GM18873 (cell line): Measurements from ENCODE around the gene GRK5.
"Not testable (repeated sequence)": the region's sequence is repeated elsewhere in the genome, so short reads cannot be mapped to it uniquely, and the experiment has no call there.

Experiments
- ATAC-seq: cut with Tn5 transposase; IDR thresholded peaks from one replicate; pipeline ENCODE4 v1.9.1; 2021; ENCODE audit warnings: mild to moderate bottlenecking, moderate library complexity, moderate number of reproducible peaks; ENCODE audit not compliant: unreplicated experiment, low FRiP score

GRK5 gene

DNA sequence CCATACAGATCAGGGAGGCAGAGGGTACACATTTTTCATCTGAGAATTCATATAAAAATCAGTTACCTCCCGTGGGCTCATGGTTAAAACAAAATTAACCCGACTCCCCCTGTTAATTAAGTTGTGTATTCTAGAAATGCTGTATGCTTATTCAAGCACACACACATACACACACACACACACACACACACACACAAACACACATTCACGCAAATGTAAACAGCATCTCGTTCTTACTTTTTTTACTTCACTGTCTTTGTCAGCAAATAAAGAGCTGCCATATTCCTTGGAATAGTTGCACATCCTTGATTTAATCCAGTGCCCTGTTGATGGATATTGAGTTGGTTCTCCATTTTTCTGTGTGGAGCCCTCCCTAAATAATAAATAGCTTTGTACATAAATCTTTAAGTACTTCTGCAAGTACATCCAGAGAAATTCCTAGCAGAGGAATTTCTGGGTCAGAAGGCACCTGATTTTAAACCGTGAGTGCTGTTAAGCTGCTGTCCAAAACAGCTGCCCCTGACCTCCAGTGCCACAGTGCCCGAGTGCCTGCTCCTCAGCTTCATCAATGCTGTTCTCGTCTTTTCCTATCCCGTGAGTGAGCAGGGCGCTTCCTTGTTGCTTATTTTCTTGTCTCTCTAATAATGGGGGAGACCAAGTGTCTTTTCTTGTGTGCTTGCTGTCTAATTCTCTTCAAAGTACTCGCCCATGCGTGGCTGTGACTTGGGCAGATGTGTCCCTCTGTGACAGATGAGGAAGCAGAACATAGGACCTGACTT lies 217.9 kb downstream of the GRK5 start:
- ATAC-seq = no peak

DNA sequence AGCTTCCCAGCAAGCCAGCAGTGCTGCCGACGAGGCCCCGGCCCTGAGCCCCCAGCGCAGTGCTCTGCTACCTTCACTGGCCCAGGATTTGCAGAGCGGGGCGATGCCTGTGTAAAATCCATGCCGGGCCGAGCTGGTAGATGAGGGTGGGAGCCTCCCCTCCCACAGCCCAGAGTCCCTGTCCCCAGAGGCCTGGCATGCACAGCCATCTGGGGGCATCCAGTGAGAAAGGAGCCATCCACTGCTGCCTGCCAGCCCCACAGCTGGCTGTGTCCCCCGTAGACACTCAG lies 218.5 kb downstream of the GRK5 start:
- ATAC-seq = no peak

GRCh38 chr10:119426699-119427098 lies 219.3 kb downstream of the GRK5 start:
- ATAC-seq = no peak

- ATAC-seq = no peak
Measured at GRCh38 chr10:119427263-119427864, 220.0 kb downstream of the GRK5 start.

GRCh38 chr10:119428789-119429188 lies 221.4 kb downstream of the GRK5 start:
- ATAC-seq = no peak

- ATAC-seq = no peak
Measured at GRCh38 chr10:119429771-119430170, 222.4 kb downstream of the GRK5 start.

- ATAC-seq = no peak
Measured at GRCh38 chr10:119431034-119431772, 223.8 kb downstream of the GRK5 start.

- ATAC-seq = no peak
Measured at GRCh38 chr10:119431773-119432135, 224.4 kb downstream of the GRK5 start.

DNA sequence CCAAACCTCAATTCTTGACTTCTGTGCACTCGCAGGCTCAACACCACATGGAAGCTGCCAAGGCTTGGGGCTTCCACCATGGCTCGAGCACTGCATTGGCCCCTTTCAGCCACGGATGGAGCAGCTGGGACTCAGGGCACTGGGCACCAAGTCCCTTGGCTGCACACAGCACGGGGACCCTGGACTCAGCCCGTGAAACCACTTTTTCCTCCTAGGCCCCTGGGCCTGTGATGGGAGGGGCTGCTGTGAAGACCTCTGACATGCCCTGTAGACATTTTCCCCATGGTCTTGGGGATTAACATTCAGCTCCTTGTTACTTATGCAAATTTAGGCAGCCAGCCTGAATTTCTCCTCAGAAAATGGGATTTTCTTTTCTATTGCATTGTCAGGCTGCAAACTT lies 227.6 kb downstream of the GRK5 start:
- not testable (repeated sequence) for ATAC-seq

- no peak for ATAC-seq
Measured at GRCh38 chr10:119438717-119439116, 231.3 kb downstream of the GRK5 start.

DNA sequence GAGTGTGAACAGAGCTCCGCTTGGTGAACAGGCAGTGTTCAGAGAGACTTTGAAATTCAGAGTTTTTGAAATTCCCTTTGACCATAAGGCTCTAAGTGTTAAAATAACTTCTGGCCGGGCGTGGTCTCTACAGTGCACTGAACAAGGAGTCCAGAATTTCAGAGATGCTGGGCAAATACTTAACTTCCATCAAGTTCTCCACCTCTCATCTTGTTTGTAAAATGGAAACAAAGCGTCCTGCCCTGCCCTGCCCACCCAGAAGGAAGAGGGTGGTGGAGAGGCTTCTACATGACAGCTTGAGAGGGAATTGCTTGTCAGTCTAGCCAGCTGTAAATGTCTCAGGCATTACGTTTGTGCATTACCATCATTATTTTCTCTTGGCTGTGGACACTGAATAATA lies 232.6 kb downstream of the GRK5 start:
- no peak for ATAC-seq

DNA sequence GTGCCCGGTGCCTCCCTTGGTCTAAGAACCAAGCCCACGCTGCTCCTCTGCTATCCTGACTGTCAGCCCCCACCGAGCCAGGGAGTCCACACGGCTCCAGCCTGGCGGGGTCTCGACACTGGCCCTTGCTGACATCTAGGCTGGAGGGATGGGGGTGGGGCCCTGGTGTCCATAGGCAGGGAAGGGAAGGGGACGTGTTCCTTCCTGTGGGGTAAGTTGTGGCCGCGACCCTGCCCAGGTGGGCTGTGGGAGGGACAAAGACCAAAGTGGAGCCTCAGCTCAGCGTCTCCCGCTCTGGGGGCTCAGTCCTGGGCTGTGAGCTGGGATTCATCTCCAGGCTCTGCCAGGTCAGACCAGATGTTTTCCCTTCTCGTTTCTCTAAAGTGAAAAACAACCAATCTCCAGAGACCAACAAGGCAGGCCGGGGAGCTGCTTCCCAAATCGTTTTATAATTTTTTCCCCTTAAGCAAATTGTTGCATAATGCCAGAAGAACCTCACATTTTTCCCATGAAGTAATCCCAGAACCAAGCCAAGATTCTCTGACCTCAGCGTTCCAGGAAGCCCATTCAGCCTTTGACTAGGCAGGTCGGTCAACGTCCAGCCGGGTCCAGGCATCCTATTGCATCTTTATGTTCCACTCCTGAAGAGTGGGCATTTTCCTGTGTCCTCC lies 233.9 kb downstream of the GRK5 start:
- no peak for ATAC-seq

DNA sequence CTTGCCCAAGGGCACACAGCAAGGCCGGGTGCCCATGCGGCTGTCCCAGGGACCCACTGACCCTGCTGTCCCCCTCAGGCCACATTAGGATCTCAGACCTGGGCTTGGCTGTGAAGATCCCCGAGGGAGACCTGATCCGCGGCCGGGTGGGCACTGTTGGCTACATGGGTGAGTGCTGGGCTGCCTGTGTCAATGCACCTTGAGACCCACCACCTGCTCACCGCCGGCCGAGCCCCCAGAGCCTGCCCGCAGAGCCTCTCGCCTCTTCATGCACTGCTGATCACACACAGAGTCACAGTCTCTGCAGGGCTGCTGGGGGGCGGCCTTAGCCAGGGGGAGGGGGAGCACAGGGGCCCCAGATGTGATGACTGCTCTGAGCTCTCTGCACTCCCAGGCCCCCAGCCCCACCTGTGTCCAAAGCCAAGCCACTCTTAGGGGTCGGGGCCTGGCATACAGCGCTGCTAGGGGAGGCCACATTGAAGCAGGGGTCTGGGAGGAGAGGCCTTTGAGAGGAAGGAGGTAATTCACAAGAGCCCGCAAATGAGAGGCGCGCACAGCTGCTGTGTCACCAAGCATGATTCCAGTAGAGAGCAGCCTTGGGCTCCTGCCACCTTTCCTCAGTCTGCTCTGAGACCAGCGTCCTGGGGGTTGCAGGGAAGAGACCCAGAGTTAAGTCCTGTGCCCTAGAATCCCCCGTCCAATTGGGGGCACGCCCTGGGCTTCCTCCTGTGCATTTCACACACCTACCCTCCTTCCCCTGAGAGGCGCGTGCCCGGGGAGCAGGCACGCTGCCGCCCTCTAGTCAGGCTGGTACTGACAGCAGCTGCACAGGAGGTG lies 234.8 kb downstream of the GRK5 start:
- no peak for ATAC-seq

DNA sequence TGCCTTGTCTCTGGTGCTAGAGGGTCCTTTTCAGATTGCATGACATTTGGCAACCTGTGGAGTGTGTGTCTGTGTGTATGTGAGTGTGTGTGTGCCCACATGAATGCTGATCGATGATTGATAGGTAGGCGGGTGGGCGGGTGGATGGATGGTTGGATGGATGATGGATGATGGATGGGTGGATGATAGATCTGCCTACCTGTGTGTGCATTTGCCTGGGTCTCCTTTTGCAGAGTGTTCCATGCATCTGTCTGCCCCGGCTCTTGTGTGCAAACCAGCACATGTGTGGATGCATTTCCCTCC lies 235.3 kb downstream of the GRK5 start:
- no peak for ATAC-seq

DNA sequence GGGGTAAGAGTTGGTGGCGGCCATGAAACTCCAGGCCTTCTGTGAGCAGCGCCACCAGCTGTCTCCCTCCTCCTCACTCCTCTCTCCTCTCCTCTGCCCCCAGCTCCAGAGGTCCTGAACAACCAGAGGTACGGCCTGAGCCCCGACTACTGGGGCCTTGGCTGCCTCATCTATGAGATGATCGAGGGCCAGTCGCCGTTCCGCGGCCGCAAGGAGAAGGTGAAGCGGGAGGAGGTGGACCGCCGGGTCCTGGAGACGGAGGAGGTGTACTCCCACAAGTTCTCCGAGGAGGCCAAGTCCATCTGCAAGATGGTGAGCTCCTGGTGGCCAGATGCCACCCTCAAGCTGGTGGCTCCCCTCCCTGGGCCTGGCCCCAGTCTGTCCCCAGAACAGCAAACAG lies 236.1 kb downstream of the GRK5 start:
- no peak for ATAC-seq

DNA sequence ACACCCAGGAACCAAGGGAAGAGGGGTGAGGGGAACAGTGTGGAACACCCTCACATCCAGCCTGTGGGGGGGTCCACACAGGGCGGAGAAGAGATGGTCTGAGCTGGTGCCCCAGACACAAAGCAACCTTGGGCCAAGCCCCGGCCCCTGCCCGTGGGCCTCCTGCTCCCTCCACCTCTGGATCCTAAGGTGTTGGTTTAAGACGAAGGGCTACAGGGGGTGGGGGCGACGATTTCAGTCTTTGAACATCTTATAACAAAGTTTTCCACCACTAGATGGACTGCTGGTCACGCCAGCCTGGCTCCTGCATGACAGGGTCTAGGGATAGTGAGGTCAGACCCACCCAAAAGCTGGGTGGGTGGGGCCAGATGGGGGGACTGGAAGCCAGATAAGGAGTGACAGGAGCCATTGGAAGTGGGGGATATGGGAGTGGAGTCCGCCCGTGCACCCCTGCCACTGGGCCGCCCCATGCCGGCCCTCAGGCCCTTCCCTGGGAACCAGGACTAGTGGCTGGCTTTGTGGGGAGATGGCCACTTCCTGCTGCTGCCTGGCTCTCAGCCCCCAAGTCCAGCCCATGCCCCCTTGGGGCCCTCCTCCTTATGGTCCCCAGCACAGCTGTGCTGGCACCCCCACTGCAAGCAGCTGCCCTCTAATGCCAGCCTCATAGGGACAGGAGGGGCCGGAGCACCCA lies 236.7 kb downstream of the GRK5 start:
- no peak for ATAC-seq

DNA sequence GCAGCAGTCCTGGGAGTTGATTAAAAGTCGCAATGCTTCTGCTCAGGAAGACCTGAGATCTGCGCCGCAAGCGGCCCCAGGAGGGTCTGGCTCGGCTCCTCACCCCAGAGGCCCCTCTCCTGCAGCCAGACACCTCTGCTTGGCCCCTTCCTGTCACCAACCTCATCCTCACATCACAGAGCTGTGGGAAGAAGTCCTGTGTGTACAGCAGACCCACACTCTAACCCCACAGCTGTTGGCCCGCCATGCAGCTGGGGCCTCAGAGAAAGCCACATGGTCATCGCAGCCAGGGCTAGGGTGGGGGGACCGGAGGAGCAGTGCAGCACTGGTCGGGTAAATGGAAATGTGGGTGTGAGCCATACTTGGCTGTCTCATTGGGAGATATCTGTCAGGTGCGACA lies 237.5 kb downstream of the GRK5 start:
- ATAC-seq = no peak

DNA sequence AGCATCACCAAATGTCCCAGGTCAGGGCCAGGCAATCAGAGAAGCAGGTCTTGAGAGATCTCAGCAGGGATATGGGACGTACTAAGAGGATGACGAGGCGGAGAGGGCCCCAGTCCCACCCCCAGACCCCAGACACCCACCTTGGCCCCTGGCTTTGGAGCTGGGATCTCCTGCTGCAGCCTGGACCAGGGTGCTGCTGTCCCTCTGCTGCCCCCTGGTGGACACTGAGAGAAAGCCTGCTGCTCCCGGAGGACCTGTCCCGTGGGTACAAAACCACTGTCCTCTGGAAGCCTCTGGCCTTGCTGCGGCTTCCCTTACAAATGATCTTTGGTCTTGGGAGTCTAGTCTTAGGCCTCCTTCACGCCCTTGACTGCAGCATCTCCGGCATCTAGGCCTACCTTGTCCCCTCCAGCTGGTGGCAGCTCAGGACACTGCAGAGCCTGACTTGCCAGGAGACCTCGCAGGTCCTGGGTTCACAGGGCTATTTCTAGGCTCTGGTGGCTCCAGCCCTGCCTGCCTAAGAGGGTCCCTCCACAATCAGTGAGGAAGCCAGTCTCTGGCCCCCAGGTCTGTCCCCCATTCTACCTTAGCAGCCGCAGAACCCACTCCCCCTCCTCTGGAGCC lies 238.1 kb downstream of the GRK5 start:
- no peak for ATAC-seq

DNA sequence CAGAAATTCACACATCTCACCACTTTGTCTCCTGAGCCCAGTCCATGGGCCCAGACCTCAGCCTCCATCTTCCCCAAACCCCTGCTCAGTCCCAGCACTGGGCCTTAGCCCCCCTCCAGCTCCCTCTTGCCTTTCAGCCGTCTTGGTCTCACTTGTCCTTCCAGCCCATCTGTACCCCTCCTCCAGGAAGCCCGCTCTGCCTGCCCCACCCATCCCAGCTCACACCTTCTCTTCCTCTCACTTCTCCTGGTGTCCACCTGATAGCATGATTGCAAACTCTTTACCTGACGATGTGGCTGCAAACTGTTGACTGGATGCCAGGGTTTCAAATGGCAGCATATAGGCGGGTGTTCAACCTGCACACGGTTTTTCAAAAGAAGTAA lies 238.6 kb downstream of the GRK5 start:
- no peak for ATAC-seq
